Stromal cell of bone marrow (primary cell): ENCODE measurements around the gene TBC1D22A.
"Not testable (repeated sequence)": the region's sequence is repeated elsewhere in the genome, so short reads cannot be mapped to it uniquely, and the experiment has no call there.

Experiments used
- DNase-seq: peaks from one replicate; pipeline ENCODE4 v3.0.0-alpha.2; 2012; ENCODE audit warnings: low read depth

Gene TBC1D22A, protein sequence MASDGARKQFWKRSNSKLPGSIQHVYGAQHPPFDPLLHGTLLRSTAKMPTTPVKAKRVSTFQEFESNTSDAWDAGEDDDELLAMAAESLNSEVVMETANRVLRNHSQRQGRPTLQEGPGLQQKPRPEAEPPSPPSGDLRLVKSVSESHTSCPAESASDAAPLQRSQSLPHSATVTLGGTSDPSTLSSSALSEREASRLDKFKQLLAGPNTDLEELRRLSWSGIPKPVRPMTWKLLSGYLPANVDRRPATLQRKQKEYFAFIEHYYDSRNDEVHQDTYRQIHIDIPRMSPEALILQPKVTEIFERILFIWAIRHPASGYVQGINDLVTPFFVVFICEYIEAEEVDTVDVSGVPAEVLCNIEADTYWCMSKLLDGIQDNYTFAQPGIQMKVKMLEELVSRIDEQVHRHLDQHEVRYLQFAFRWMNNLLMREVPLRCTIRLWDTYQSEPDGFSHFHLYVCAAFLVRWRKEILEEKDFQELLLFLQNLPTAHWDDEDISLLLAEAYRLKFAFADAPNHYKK

DNA sequence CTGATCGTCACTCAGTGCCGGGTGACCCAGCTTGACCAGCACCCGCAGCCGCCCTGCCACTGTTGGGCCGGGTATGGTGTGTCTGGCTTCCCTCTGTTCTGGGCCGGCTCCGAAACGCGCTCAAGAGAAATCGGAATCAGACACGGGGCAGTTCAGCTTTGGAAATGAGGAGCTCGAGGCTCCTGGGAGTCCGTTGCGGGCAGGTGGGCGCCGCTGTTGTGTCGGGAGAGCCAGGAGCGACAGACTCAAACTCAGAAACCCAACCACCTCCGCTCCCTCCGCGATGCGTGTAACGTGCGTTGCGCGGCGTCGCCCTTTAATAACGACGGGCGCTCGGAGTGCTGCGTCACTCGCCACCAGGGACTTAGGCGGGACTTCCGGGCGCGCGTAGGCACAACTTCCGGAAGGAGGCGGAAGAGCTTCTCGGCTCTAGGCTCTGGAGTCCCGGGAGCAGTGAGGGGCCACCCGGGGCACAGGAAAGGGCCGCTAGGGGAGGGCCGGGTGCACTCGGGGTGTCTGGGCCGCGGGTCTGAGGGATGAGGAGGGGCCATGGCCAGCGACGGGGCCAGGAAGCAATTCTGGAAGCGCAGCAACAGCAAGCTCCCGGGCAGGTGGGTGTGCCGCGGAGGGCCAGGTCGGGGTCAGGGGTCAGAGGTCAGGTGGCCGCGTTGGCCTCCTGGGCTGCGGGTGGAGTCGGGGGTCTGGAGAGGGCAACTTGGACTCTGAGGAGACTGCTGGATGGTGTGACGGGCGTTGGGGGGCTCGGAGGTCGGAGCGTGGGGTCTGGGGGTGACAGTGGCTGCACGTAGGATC lies at the start of gene TBC1D22A:
TSS of gene TBC1D22A (plus strand) at position 413 of the 813 bp plus-strand sequence. CDS start at position 550, 137 bp downstream.
- DNase-seq = peak; percentile 84

DNA sequence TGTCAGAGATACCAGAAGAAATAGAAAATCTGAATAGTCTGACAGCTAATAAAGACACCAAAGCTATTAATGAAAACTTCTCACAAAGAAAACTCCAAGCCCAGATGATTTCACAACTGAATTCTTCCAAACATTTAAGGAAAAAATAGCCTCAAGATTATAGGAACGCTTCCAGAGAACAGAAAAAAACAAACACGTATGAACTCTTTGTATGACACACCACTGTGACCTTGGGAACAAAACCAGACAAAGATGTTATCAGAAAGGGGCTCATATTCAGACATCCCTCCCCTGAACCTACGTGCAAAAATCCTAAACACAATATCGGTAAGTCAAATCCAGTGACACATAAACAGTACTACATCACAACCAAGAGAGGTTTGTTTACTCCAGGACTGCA lies 47.9 kb upstream of the TBC1D22A start:
- DNase-seq = peak; percentile 3

DNA sequence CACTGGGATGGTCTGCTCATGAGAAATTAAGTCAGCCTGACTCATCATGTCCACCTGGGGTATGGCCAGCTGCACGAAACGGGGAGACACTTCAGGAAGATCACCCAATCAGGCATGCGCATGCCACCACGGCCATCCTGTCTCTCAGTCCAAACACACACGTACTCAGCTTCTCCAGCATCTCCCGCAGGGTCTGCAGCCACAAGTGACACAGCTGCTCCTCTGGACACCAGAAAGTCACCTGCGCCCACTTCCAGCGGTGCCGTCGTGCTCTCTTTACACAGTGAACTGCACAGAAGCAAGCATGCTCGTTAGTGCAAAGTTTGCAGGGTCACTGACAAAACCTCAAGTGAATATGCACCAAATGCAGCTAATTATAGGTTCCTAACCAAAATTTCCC lies 42.5 kb upstream of the TBC1D22A start:
- no peak for DNase-seq

DNA sequence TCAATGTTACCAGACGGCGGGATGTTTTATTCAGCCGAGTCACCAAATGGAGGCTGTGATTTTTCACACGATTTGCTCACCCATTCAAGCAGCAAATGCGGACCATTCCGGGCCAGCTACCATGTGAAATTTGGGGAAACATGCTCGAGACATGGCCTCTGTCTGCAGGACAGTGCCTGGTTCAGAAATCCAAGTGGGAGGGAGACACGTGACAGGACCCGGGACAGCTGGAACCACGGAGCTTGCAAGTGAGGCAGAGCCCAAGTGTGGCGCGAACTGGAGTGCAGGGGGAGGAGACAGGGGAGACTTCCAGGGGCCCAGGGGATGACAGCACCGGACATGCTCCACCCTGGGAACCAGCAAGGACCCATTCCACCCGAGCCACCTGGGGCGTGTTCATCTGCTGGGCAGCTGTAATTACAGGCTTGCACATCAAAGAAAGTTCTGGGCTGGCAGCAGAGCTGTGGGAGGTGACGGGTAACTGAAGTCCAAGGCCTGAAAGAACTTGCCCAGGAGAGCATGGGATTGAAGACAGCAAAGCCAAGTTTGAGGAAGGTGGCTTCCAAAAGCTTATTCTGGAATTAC lies 40.9 kb upstream of the TBC1D22A start:
- no peak for DNase-seq

DNA sequence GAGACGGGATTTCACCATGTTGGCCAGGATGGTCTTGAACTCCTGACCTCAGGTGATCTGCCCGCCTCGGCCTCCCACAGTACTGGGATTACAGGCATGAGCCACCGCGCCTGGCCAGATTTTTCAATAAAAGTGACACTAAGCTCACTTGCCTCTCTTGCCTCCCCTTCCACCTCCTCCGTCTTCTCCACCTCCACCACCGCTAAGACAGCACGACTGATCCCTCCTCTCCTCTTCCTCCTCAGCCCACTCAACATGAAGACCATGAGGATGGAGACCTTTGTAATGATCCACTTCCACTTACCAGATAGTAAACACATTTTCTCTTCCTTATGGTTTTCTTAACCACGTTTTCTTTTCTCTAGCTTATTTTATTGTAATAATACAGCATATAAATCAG lies 38.6 kb upstream of the TBC1D22A start:
- DNase-seq = no peak

DNA sequence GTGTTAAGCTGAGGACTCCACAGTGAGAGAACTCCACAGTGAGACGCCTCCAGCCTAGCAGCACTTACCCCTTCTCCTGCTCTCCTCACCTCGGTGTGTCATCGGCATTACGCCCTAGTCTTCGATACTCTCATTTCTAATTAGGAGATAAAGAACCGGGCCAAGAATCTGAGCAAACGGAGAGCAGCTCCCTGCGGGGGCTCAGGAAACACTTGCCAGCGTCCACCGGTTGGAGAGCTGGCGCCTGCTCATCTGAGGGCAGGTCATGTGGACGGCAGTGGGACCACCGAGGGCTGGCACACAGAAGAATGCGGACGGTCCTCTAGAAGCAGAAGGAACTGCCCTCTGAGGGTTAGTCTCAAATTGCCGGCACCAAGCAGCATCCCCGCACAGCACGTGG lies 37.4 kb upstream of the TBC1D22A start:
- no peak for DNase-seq

DNA sequence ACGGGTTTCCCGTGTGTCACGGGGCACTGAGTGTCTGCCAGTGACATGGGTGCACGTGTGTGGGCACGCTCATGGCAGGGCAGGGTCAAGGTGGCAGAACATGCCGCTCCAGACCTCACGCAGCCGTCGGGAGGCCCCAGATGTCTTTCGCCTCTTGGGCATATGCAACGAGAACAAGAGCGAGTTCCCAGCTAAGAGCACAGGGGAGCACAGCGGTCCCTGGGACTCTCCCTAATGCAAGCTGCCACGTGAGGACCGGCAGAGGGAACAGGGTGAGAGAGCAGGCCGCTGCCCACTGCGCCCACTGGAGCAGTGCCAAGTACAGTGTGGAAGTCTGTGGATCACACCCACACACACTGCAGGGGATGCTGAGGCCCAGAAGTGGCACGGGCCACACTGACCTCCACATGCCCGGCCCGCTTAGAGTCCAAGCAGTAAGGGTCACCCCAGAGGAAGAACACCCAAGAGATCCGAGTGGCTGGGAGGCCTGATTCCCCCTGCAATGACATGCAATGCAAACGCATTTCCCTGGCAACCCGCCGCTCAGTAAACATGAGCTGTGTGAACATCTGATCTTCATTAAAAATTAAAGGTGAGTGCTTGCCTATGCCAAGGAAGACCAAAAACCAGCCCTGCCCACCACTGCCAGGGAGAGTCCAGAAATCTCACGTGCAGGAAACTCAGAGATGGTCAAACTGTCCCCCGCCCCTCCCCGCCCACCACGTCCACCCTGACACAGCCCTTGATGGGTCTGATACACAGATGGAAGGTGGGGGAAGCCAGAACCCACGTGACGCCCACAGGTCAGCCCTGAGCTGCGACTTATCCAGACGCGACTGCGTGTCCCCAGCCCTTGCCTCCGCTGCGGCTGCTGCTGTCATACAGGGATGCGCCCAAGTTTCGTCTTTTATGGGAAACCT lies 36.1 kb upstream of the TBC1D22A start:
- no peak for DNase-seq

DNA sequence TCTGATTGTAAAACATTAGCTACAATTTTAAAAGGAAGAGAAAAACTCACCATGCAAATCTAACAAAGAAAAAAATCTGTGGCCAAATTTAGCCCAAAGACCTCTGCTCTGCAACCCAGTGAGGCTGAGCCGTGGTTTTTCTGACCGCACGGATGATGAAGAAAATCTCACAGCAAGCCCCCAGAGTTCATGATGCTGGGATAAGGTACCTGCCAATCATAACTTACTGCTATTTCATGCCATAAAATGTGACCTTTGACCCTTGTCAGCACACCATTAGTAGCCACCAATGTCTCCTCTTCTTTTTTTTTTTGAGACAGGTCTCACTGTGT lies 35.5 kb upstream of the TBC1D22A start:
- no peak for DNase-seq

DNA sequence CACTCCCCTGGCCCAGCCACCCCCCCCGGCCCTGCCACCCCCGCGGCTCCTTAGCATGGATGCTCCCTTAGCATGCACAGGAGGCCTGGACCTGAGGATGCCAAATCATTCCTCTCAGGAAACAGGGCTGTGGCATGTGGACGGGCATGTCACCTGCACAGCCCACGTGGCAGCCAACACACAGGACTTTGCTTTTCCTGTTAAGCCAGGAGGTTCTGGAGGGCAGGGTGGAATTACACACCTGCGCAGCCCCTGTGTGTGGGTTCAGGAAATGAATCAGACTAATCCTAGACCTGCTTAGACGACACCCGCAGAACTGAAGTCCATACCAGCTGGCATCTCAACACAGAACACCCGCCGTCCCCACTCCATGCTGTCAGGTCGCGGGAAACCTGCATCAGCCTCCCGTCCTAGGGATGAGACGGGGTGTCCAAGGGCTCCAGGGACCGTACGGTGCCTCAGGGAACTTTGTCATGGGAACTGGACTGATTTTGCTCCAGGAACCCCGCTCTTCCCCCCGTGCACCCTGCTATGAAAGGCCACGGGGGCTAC lies 34.6 kb upstream of the TBC1D22A start:
- DNase-seq = no peak

DNA sequence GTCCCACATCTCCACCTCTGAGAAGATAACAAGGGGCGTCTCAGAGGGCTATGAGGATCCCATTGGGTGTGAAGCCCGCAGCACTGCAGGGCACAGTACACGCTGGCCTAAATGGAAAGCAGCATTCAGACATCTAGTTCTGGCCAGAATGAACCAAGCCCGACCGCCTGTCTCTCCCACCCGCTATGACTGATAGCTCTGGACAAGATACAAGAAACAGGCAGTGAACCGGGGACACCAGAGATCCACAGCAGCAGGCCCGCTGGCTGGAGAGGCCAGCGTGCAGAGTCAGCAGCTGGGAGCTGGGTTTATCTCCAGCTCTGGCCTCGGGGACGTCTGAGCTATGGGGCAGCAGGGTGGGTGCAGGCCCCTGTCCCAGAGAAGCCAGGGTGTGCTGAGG lies 34.0 kb upstream of the TBC1D22A start:
- DNase-seq = no peak

DNA sequence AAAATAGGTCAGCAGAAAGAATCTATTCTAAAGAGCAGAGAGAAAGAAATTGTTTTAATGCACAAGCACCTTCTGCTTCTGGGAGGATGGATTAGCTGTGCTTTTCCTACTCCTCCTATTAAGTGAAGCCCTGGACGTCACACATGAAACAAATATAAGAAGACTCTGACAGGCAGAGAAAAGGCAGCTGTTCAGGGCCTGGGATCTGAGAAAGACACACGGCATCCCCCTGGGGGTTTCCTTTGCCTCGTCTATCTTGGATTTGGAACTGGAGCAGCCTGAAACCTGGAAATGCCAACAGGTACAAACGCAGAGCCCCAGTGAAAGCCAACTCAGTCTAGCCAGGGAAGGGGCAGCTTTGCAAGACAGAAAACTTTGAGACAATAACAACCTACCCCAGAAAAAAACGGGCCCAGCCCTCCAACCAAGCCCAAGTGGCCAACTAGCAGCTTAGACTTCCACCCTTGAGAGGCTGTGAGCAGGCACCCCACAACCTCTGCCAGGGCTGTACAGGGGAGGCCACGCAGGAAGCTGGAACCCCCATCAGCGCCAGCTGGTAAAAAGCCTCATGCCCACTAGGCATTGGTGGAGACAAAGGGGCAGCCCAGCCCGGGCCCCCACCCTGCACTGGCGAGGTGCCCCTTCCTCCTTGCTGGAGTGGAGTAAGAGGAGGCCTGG lies 31.7 kb upstream of the TBC1D22A start:
- no peak for DNase-seq

DNA sequence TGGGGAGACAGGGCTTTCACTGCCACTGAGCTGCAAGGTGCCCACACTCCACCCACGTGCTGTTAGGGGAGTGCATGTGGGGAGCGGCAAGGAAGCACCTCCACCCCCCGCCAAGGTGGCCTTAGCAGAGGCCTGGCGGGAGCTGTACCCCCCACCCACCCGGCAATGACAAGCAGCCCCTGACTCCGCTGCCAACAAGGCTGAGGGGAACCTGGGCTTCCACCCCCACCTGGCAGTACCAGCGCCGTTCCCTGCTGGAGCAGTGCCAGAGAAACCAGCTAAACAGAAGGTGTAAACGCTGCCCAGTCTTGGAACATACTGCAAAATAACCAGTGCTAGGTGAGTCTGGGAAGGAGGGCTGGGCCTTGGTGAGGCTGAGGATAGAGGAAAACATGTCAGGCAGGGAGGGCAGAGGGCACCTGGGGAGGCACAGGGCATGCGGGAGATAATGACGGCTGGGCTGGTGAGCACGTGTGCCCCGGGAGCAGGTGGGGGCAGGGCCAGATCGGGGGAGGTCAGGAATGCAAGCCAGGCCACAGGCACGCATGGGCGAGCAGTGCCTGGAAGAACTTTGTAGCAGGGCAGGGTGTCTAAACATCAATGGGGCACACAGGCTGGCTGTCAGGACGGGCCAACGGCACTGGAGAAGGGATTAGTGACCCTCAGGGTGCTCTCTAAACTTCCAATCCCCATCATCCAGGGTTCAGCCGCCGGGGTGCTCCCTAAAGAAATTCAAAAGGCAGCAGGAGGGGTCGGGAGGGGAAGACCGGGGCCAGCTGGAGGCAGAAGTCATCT lies 31.0 kb upstream of the TBC1D22A start:
- DNase-seq = no peak

DNA sequence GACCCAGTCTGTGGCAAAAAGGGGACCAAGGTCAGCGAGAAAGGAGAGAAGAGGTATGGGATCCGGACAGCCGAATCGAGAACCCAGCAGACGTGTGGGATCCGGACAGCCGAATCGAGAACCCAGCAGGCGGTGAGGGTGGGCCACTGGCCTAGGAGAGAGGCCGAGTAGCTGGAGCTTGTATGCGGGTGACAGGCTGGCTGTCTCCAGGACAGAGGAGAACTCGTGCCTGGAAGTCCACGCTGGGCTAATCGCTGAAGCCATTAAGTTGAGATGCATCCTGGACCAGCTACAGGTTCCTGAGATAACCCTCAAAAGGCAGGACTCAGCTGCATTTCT lies 30.4 kb upstream of the TBC1D22A start:
- no peak for DNase-seq

DNA sequence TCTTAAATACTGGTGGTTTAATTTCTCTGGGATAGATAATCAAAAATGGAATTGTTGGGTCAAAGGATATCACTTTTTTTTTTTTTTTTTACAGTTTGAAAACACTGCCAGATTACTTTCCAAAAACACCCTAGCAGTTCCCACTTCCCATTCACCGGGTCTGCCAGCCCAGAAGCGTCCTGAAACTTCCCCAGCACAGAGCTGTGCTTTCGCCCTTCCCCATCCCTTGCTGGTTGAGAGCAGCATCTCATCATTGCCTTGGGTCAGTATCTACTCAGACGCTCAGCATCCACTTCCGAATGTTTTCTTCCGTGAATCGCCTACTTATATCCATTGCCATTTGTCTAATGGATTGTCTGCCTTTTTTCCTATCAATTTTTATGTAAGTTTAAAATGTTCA lies 29.9 kb upstream of the TBC1D22A start:
- no peak for DNase-seq

DNA sequence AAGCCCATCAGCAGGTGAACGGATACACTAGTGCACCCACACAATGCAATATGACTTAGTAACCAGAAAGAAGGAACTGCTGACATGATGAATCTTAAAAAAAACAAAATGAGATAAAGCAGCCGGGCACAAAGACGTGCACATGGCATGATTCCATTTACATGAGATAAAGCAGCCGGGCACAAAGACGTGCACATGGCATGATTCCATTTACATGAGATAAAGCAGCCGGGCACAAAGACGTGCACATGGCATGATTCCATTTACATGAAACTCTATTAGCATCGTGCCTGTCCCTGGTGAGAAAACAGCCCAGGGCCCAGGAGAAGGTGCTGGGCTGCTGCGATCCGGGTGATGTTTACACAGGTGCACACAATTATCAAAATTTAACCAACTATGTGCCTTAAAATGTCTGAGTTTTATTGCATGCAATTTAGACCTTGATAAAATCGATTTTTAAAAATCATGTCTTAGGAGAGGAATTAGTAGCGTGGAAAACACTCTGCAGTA lies 28.2 kb upstream of the TBC1D22A start:
- not testable (repeated sequence) for DNase-seq

DNA sequence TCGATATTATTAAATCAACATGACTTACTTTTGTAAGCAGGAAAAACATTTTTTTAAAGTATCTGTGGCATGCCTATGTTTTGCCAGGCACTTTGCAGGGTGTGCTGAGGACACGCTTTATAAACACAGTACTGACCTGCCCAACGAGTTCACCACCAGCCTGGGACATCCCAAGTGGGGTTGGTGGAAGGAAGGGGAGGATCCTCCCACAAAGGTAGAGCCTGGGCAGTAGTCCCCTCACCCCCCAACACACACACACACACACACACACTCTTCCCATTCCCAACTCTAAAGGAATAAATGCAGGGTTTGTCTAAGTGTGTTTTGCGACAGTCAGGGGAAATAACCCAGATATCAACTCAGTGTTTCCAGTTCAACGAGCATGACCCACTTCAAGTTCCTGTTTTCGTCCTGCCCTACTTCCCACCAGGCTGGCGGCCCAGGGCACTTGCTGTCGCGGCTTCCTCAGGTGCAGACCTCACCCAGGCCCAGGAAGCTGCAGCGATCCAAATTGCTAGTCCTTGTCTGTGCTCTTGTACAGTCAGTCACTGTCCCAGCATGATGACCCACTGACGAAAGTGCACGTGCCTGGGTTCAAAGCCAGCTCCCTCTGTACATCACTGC lies 27.5 kb upstream of the TBC1D22A start:
- DNase-seq = no peak

DNA sequence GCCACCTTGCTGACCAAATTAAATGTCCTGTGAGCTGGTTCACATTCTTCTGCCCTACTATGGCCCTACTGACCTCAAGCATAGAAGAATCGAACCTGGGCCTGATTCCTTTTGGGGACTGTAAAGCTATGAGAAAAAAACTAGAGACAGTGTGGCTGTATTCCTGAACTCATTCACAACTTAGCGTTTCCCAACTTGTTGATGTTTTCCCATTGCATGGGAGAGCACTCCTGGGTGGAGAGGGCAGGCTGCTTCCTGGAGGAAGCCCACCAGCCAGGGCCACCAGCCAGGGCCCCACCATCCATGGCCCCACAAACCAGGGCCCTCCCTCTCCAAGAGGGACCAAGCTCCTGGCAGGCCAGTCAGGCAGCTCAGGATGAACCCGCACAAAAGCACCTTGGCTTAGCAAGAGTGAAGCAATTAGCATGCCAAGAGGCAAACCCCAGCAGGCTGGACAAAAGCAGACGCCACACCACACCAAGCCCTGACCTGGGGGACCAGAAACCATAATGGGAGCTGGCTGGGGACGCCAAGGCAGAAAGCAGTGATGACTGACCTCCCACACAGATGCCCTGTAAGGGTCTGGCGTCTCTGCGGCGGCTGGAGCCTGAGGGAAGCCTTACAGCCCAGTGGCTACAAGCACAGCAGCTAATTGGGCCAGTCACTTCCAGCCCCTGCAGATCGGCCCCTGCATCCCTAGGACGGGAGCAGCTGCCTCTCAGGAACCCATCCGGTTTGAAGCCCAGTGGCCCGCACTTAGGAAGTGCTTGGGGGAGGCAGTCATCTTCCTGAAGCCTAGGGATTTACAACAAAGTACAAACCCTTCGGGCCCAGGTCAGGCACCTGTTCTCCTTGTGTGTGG lies 26.5 kb upstream of the TBC1D22A start:
- no peak for DNase-seq

DNA sequence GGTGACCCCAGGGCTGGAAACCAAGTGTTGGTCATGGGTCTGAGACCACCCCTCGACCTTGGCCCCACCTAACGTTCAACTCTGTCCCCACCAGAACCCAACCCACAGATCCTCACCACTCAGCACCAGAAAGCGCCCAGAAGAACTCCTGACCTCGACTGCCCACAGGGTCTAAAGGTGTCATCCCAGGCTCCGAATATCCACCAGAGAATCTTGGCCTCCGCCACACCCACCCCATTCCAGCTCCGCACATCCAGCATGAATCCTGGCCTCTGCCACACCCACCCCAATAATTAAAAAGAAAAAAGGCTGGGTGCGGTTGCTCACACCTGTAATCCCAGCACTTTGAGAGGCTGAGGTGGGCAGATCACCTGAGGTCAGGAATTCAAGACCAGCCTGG lies 25.7 kb upstream of the TBC1D22A start:
- no peak for DNase-seq
